ENCODE data around the gene STAT4. TPM values are rescaled to one million over a fixed set of nuclear protein-coding genes. Genes with fewer than 3 reads are reported as not detected.

Gene STAT4
- total RNA-seq, 4 donors from 2014 or later: 0.34 to 2.7 (median 0.81) TPM; not detected in 1

GRCh38 chr2:190990132-190990531 is 160.7 kb downstream of the STAT4 start:
- no peak for DNase-seq (ENCODE audit: low spot score in 2 of 2)
- Histone ChIP-seq H3K9me3 (no peaks in the 10 kb centered on the region), H3K4me3 (no peak overlapping the region), H3K27me3 (no peaks in the 10 kb centered on the region), H3K36me3 (peaks cover 99% of the 10 kb centered on the region), H3K4me1 (no peaks in the 10 kb centered on the region), H3K27ac (no peak overlapping the region)
- WGBS: 79% methylated on average over 6 of the region's 6 CpGs
- TF ChIP-seq EP300 (IDR thresholded peaks at IDR 0.05): no peak
- no peak for TF ChIP-seq POLR2A (IDR thresholded peaks at IDR 0.05)
- TF ChIP-seq POLR2AphosphoS5 (IDR thresholded peaks at IDR 0.05): no peak
- TF ChIP-seq, protein P1, sequence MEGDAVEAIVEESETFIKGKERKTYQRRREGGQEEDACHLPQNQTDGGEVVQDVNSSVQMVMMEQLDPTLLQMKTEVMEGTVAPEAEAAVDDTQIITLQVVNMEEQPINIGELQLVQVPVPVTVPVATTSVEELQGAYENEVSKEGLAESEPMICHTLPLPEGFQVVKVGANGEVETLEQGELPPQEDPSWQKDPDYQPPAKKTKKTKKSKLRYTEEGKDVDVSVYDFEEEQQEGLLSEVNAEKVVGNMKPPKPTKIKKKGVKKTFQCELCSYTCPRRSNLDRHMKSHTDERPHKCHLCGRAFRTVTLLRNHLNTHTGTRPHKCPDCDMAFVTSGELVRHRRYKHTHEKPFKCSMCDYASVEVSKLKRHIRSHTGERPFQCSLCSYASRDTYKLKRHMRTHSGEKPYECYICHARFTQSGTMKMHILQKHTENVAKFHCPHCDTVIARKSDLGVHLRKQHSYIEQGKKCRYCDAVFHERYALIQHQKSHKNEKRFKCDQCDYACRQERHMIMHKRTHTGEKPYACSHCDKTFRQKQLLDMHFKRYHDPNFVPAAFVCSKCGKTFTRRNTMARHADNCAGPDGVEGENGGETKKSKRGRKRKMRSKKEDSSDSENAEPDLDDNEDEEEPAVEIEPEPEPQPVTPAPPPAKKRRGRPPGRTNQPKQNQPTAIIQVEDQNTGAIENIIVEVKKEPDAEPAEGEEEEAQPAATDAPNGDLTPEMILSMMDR (IDR thresholded peaks at IDR 0.05): no peak

- DNase-seq (ENCODE audit: low spot score in 2 of 2): no peak
- no peaks in the 10 kb centered on the region for H3K4me1 ChIP-seq
- no peak overlapping the region for H3K27ac ChIP-seq
- TF ChIP-seq EP300 (IDR thresholded peaks at IDR 0.05) (no peak), POLR2A (IDR thresholded peaks at IDR 0.05) (no peak), POLR2AphosphoS5 (IDR thresholded peaks at IDR 0.05) (no peak)
- TF ChIP-seq, protein P1 (IDR thresholded peaks at IDR 0.05): no peak
- H3K27me3 ChIP-seq: no peaks in the 10 kb centered on the region
- no peaks in the 10 kb centered on the region for H3K9me3 ChIP-seq
- no peak overlapping the region for H3K4me3 ChIP-seq
- WGBS: 88% methylated on average over 1 of the region's 3 CpGs
- peaks cover 99% of the 10 kb centered on the region for H3K36me3 ChIP-seq
These were observed 161.9 kb downstream of the STAT4 start for GRCh38 chr2:190988910-190989309.

GRCh38 chr2:190987938-190988337 is 162.9 kb downstream of the STAT4 start:
- DNase-seq (ENCODE audit: low spot score in 2 of 2): no peak
- TF ChIP-seq, protein P1 (IDR thresholded peaks at IDR 0.05): no peak
- no peak for TF ChIP-seq EP300 (IDR thresholded peaks at IDR 0.05)
- no peak for TF ChIP-seq POLR2AphosphoS5 (IDR thresholded peaks at IDR 0.05)
- TF ChIP-seq POLR2A (IDR thresholded peaks at IDR 0.05): no peak
- Histone ChIP-seq H3K27ac (no peak overlapping the region), H3K27me3 (no peaks in the 10 kb centered on the region), H3K9me3 (no peaks in the 10 kb centered on the region), H3K36me3 (peaks cover 99% of the 10 kb centered on the region), H3K4me3 (no peak overlapping the region), H3K4me1 (no peaks in the 10 kb centered on the region)
- WGBS: 89% methylated on average over 5 of the region's 5 CpGs

GRCh38 chr2:190987116-190987515 is 163.7 kb downstream of the STAT4 start:
- Histone ChIP-seq H3K9me3 (no peaks in the 10 kb centered on the region), H3K4me1 (no peaks in the 10 kb centered on the region), H3K27me3 (no peaks in the 10 kb centered on the region), H3K27ac (no peak overlapping the region), H3K4me3 (no peak overlapping the region), H3K36me3 (peaks cover 100% of the 10 kb centered on the region)
- TF ChIP-seq POLR2A (IDR thresholded peaks at IDR 0.05) (no peak), EP300 (IDR thresholded peaks at IDR 0.05) (no peak), POLR2AphosphoS5 (IDR thresholded peaks at IDR 0.05) (no peak)
- TF ChIP-seq, protein P1 (IDR thresholded peaks at IDR 0.05): no peak
- DNase-seq (ENCODE audit: low spot score in 2 of 2): no peak
- 100% methylated on average over 1 of the region's 1 CpG for WGBS

- 84% methylated on average over 13 of the region's 13 CpGs for WGBS
- no peaks in the 10 kb centered on the region for H3K9me3 ChIP-seq
- no peak overlapping the region for H3K4me3 ChIP-seq
- no peak overlapping the region for H3K27ac ChIP-seq
- TF ChIP-seq, protein P1 (IDR thresholded peaks at IDR 0.05): no peak
- TF ChIP-seq EP300 (IDR thresholded peaks at IDR 0.05) (no peak), POLR2AphosphoS5 (IDR thresholded peaks at IDR 0.05) (no peak), POLR2A (IDR thresholded peaks at IDR 0.05) (no peak)
- no peaks in the 10 kb centered on the region for H3K27me3 ChIP-seq
- DNase-seq (ENCODE audit: low spot score in 2 of 2): no peak
- H3K4me1 ChIP-seq: no peaks in the 10 kb centered on the region
- peaks cover 100% of the 10 kb centered on the region for H3K36me3 ChIP-seq
These were observed 164.4 kb downstream of the STAT4 start for GRCh38 chr2:190986221-190986953.
